Measurements from ENCODE around the gene TM9SF2. TPM values are rescaled to one million over a fixed set of nuclear protein-coding genes. Genes with fewer than 3 reads are reported as not detected.

The TM9SF2 gene
- polyA plus RNA-seq, 3 donors, result 54.0 to 255 (median 218) TPM

GRCh38 chr13:99600318-99600717 lies 99.0 kb downstream of the TM9SF2 start:
- H3K4me2 ChIP-seq (replicated peaks; ENCODE audit: extremely low read depth, low read length, poor library complexity, severe bottlenecking), result no peak overlapping the region
- no peaks in the 10 kb centered on the region for H3K27me3 ChIP-seq (ENCODE audit: control insufficient read depth in 2 of 2, insufficient read depth in 2 of 2, low read length in 2 of 2)
- TF ChIP-seq, protein P1, sequence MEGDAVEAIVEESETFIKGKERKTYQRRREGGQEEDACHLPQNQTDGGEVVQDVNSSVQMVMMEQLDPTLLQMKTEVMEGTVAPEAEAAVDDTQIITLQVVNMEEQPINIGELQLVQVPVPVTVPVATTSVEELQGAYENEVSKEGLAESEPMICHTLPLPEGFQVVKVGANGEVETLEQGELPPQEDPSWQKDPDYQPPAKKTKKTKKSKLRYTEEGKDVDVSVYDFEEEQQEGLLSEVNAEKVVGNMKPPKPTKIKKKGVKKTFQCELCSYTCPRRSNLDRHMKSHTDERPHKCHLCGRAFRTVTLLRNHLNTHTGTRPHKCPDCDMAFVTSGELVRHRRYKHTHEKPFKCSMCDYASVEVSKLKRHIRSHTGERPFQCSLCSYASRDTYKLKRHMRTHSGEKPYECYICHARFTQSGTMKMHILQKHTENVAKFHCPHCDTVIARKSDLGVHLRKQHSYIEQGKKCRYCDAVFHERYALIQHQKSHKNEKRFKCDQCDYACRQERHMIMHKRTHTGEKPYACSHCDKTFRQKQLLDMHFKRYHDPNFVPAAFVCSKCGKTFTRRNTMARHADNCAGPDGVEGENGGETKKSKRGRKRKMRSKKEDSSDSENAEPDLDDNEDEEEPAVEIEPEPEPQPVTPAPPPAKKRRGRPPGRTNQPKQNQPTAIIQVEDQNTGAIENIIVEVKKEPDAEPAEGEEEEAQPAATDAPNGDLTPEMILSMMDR (IDR thresholded peaks at IDR 0.05), result no peak
- Mint-ChIP-seq H3K9me3 (peaks cover 0 to 4% (median 0%) of the 10 kb centered on the region in 7 donors), H3K27me3 (ENCODE audit: low read depth in 3 of 3) (peaks cover 5 to 14% (median 13%) of the 10 kb centered on the region in 3 donors), H3K4me1 (peaks cover 9% of the 10 kb centered on the region), H3K27ac (no peak overlapping the region), H3K4me3 (no peak overlapping the region), H3K36me3 (no peaks in the 10 kb centered on the region)
- no peak overlapping the region for H3K27ac ChIP-seq (ENCODE audit: low read depth in 1 of 2, low read length in 2 of 2)
- peaks cover 0 to under 1% of the 10 kb centered on the region in 2 donors for H3K4me1 ChIP-seq (ENCODE audit: control insufficient read depth in 1 of 2, insufficient read depth in 2 of 2, low read length in 2 of 2)
- H3K9ac ChIP-seq (ENCODE audit: insufficient read depth, low read length, poor library complexity, severe bottlenecking), result no peak overlapping the region
- WGBS (ENCODE audit: insufficient coverage), result 62% methylated on average over 2 of the region's 7 CpGs
- no peaks in the 10 kb centered on the region for H3K9me3 ChIP-seq (replicated peaks in 1 of 2; ENCODE audit: control insufficient read depth in 1 of 2, insufficient read depth in 1 of 2, low read length in 2 of 2)
- H3K36me3 ChIP-seq (replicated peaks in 1 of 2; ENCODE audit: control insufficient read depth in 1 of 2, insufficient read depth in 2 of 2, low read length in 2 of 2), result no peaks in the 10 kb centered on the region
- DNase-seq, result no peak
- intact Hi-C loops (cut with micrococcal nuclease), result loop anchor here in 1 of 2 donors (10.0 kb wide), 1 partner anchor 96 kb away; the partner anchor contains the start of gene TM9SF2
- no peaks in the 10 kb centered on the region for H3K79me2 ChIP-seq (ENCODE audit: insufficient read depth, low read length)
- no peak overlapping the region for H2AFZ ChIP-seq (ENCODE audit: insufficient read depth, low read depth, low read length, poor library complexity, severe bottlenecking)
- no peaks in the 10 kb centered on the region for H4K20me1 ChIP-seq (ENCODE audit: insufficient read depth, low read length)
- H3K4me3 ChIP-seq (replicated peaks in 1 of 3; ENCODE audit: low read depth in 2 of 3, low read length in 3 of 3), result no peak overlapping the region

DNA sequence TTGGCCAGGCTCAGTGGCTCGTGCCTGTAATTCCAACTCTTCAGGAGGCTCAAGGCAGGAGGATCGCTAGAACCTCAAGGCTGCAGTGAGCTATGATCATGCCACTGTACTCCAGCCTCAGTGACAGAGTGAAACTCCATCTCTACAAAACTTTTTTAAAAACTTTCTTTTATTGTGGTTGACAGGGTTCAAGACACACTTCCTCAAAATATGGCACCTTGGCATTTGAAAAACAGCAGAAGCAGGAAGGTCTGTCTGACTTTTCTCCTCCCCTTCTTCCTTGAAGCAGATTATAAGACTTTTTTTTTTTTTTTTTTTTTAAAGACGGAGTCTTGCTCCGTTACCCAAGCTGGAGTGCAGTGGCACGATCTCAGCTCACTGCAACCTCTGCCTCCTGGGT lies 100.3 kb downstream of the TM9SF2 start:
- Histone ChIP-seq H4K20me1 (ENCODE audit: insufficient read depth, low read length) (no peaks in the 10 kb centered on the region), H3K27ac (ENCODE audit: low read depth in 1 of 2, low read length in 2 of 2) (no peak overlapping the region), H3K4me2 (replicated peaks; ENCODE audit: extremely low read depth, low read length, poor library complexity, severe bottlenecking) (no peak overlapping the region), H3K36me3 (replicated peaks in 1 of 2; ENCODE audit: control insufficient read depth in 1 of 2, insufficient read depth in 2 of 2, low read length in 2 of 2) (no peaks in the 10 kb centered on the region), H3K4me1 (ENCODE audit: control insufficient read depth in 1 of 2, insufficient read depth in 2 of 2, low read length in 2 of 2) (peaks cover 9 to 11% of the 10 kb centered on the region in 2 donors), H3K27me3 (ENCODE audit: control insufficient read depth in 2 of 2, insufficient read depth in 2 of 2, low read length in 2 of 2) (no peaks in the 10 kb centered on the region), H3K9ac (ENCODE audit: insufficient read depth, low read length, poor library complexity, severe bottlenecking) (no peak overlapping the region), H3K4me3 (replicated peaks in 1 of 3; ENCODE audit: low read depth in 2 of 3, low read length in 3 of 3) (no peak overlapping the region), H2AFZ (ENCODE audit: insufficient read depth, low read depth, low read length, poor library complexity, severe bottlenecking) (no peak overlapping the region), H3K9me3 (replicated peaks in 1 of 2; ENCODE audit: control insufficient read depth in 1 of 2, insufficient read depth in 1 of 2, low read length in 2 of 2) (no peaks in the 10 kb centered on the region), H3K79me2 (ENCODE audit: insufficient read depth, low read length) (no peaks in the 10 kb centered on the region)
- peaks cover 4 to 15% (median 15%) of the 10 kb centered on the region in 3 donors for H3K27me3 Mint-ChIP-seq (ENCODE audit: low read depth in 3 of 3)
- intact Hi-C loops (cut with micrococcal nuclease), result loop anchor here in 1 of 2 donors (10.0 kb wide), 1 partner anchor 97 kb away; the partner anchor contains the start of gene TM9SF2
- H3K4me3 Mint-ChIP-seq, result no peak overlapping the region
- TF ChIP-seq, protein P1 (IDR thresholded peaks at IDR 0.05), result no peak
- peaks cover 19% of the 10 kb centered on the region for H3K4me1 Mint-ChIP-seq
- no peak for DNase-seq
- H3K36me3 Mint-ChIP-seq, result no peaks in the 10 kb centered on the region
- 40% methylated on average over 3 of the region's 5 CpGs for WGBS (ENCODE audit: insufficient coverage)
- H3K27ac Mint-ChIP-seq, result no peak overlapping the region
- H3K9me3 Mint-ChIP-seq, result peaks cover 0 to 3% (median 0%) of the 10 kb centered on the region in 7 donors

Data from CD14-positive monocyte (primary cell).